ENCODE data around the gene NEK7. TPM values are rescaled to one million over a fixed set of nuclear protein-coding genes. Genes with fewer than 3 reads are reported as not detected.

The NEK7 gene
- total RNA-seq, 3 donors from 2014 or later: 58.4 to 110 (median 60.3) TPM

- ATAC-seq (no peak), DNase-seq (no peak)
- intact Hi-C loops (cut with DNase I, micrococcal nuclease): no loop called here
- Histone ChIP-seq H3K9me3 (no peaks in the 10 kb centered on the region), H3K36me3 (ENCODE audit: low read depth) (no peaks in the 10 kb centered on the region), H3K4me3 (no peak overlapping the region), H3K4me1 (ENCODE audit: low read depth) (peaks cover 9% of the 10 kb centered on the region)
- TF ChIP-seq CTCF (IDR thresholded peaks at IDR 0.05): no peak
Observed at GRCh38 chr1:198228925-198229324, 72.1 kb downstream of the NEK7 start.

- no peak overlapping the region for H3K4me3 ChIP-seq
- intact Hi-C loops (cut with DNase I, micrococcal nuclease): no loop called here
- H3K9me3 ChIP-seq: no peaks in the 10 kb centered on the region
- no peak for ATAC-seq
- TF ChIP-seq CTCF (IDR thresholded peaks at IDR 0.05): no peak
- peaks cover 11% of the 10 kb centered on the region for H3K4me1 ChIP-seq (ENCODE audit: low read depth)
- no peak for DNase-seq
- no peaks in the 10 kb centered on the region for H3K36me3 ChIP-seq (ENCODE audit: low read depth)
Observed at GRCh38 chr1:198231779-198232178, 75.0 kb downstream of the NEK7 start.

DNA sequence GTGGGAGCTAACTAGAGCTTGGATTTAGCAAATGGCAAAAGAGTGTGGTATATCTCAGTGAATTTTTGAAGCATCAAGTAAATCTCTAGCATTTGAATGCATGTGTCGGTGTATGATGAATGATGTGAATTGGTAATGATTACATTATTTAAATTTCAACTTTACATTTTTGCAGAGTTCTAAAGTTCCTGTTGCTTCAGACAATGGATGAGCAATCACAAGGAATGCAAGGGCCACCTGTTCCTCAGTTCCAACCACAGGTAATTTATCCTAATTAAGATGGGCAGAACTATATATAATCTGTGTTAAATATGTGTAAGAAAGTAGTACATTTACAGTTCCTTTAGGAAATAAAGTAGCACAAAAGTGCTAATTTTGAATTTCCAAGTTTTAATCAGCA is 75.6 kb downstream of the NEK7 start:
- no peak for ATAC-seq
- no peak for DNase-seq
- no peaks in the 10 kb centered on the region for H3K36me3 ChIP-seq (ENCODE audit: low read depth)
- peaks cover 11% of the 10 kb centered on the region for H3K4me1 ChIP-seq (ENCODE audit: low read depth)
- intact Hi-C loops (cut with DNase I, micrococcal nuclease): no loop called here
- H3K9me3 ChIP-seq: no peaks in the 10 kb centered on the region
- TF ChIP-seq CTCF (IDR thresholded peaks at IDR 0.05): no peak
- H3K4me3 ChIP-seq: no peak overlapping the region

DNA sequence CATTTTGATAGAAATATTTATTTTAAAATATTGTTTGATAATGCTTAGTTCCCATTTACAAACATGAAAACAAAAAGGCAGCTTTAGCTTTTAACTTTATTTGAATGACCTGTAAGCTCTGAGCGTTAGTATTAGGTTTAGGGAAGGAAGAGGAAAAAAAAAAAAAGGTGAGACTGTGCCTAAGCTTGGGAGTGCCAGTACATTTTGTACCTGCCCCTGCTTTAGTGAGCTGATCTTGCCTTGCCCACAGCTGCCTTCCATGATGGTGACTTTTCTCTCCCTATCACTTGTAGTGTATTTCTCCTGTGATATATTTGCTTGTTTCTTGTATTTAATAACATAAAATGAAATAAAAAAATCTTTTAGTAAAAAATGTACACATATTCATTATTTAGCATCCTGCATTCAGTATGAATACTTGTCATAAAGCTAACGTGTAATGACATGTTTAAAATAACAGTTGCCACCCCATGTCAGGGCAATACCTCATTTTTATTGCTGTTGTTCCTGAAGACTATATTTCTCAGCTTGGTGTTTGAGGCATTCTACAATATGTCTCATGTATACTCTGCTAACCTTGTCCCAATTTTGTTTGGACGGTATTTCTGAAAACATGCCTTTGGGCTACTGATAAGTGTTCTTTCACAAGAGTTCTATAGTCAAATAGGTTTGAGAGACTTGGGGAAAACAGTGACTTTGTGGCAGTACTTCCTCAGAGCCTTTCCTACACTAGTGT is 76.3 kb downstream of the NEK7 start:
- peaks cover 11% of the 10 kb centered on the region for H3K4me1 ChIP-seq (ENCODE audit: low read depth)
- no peaks in the 10 kb centered on the region for H3K9me3 ChIP-seq
- TF ChIP-seq CTCF (IDR thresholded peaks at IDR 0.05): no peak
- ATAC-seq (peak; percentile 76), DNase-seq (no peak)
- H3K4me3 ChIP-seq: no peak overlapping the region
- intact Hi-C loops (cut with DNase I, micrococcal nuclease): no loop called here
- H3K36me3 ChIP-seq (ENCODE audit: low read depth): no peaks in the 10 kb centered on the region

DNA sequence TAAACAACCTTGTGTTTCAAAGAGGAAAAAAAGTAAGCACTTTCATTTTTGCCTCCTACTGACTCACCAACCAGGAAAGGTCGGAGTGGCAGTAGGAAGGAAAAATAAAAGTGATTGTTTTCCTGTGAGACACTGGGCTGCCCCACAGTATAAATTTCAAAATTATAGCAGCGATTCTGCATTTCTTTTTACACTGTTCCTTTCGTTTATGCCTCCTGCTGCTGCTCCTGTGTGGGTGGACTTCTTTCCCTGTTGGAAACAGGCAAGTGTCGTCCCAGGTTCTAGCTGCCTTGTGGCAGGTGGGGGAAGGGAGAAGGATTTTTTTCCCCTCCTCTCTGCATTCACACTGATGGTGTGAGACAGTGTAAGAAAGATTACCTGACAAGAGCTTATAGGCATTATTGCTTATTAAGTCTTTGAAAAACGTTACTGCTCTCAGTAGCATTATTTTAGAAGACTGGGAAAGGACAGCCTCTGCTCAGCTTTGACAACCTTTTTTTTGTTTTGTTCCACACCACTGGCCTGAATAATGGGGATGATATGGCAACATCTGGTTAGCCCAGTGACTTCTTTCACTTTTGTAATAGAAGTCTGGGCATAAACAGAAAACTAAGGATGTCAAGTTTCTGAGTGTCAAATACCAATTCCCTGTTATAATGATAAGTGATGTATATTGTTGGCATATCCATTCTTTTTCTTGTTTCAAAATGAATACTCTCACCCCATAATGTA is 77.9 kb downstream of the NEK7 start:
- ATAC-seq (peak; percentile 85), DNase-seq (peak in 1 of 3 donors; percentile 3)
- H3K9me3 ChIP-seq: no peaks in the 10 kb centered on the region
- intact Hi-C loops (cut with DNase I, micrococcal nuclease): no loop called here
- H3K4me1 ChIP-seq (ENCODE audit: low read depth): peaks cover 11% of the 10 kb centered on the region
- H3K4me3 ChIP-seq: no peak overlapping the region
- no peak for TF ChIP-seq CTCF (IDR thresholded peaks at IDR 0.05)
- no peaks in the 10 kb centered on the region for H3K36me3 ChIP-seq (ENCODE audit: low read depth)
